Cardiac atrium fibroblast (primary cell): ENCODE results near the gene PMVK. TPM values are rescaled to one million over a fixed set of nuclear protein-coding genes. Genes with fewer than 3 reads are reported as not detected.

Experiments used
- total RNA-seq: library from RNA; depleted of rRNA; stranded (reverse); fragments of >200 nt; gene quantifications from 2 replicates; pipeline ENCODE4 v1.2.3, GENCODE V29; 2015

Gene PMVK
- 6.3 and 11.2 TPM in 2 replicates for total RNA-seq

GRCh38 chr1:154936555-154937084 lies at the start of gene PMVK:
TSS of gene PMVK (minus strand) at chr1:154936719. CDS start at chr1:154936685, 34 bp downstream.

GRCh38 chr1:154982897-154983648 lies 46.6 kb upstream of the PMVK start, which contains the start of gene FLAD1:
TSS of gene FLAD1 (plus strand) at chr1:154983344. CDS start at chr1:154983695, 351 bp downstream.

GRCh38 chr1:154974102-154974807 lies 37.7 kb upstream of the PMVK start, which contains the start of gene CKS1B:
TSS of gene CKS1B (plus strand) at chr1:154974681. CDS start at chr1:154974746, 65 bp downstream.

GRCh38 chr1:154970631-154971340 lies 34.3 kb upstream of the PMVK start, which contains the start of gene SHC1:
TSS of gene SHC1 (minus strand) at chr1:154970747. CDS start at chr1:154970526, 221 bp downstream.

GRCh38 chr1:154961207-154962155 lies 25.0 kb upstream of the PMVK start, which contains the start of gene PYGO2:
TSS of gene PYGO2 (minus strand) at chr1:154961782. CDS start at chr1:154961576, 206 bp downstream.

GRCh38 chr1:154955718-154956543 lies 19.4 kb upstream of the PMVK start, which contains the start of gene PBXIP1:
TSS of gene PBXIP1 (minus strand) at chr1:154956099. CDS start at chr1:154953721, 2,378 bp downstream.

Other genes starting within 250 kb of the PMVK start
- under 0.01 and 0.16 TPM in 2 replicates for gene KCNN3, start 66.4 kb downstream of the PMVK start, total RNA-seq
- 56.7 and 64.0 TPM in 2 replicates for gene PBXIP1, start 19.4 kb upstream of the PMVK start, total RNA-seq
- gene PYGO2, start 25.1 kb upstream of the PMVK start, total RNA-seq, result 7.8 and 10.7 TPM in 2 replicates
- gene SHC1, start 34.0 kb upstream of the PMVK start, total RNA-seq, result 311 and 372 TPM in 2 replicates
- gene CKS1B, start 38.0 kb upstream of the PMVK start, total RNA-seq, result 22.6 and 37.6 TPM in 2 replicates
- 19.6 and 24.9 TPM in 2 replicates for gene FLAD1, start 46.6 kb upstream of the PMVK start, total RNA-seq
- gene LENEP, start 56.9 kb upstream of the PMVK start, total RNA-seq, result not detected in 2 replicates
- 13.9 and 16.8 TPM in 2 replicates for gene ZBTB7B, start 66.1 kb upstream of the PMVK start, total RNA-seq
- 0.18 TPM in 1 of 2 replicates, not detected in the other for gene DCST2, start 97.1 kb upstream of the PMVK start, total RNA-seq
- not detected in 2 replicates for gene DCST1, start 97.1 kb upstream of the PMVK start, total RNA-seq
- 125 and 162 TPM in 2 replicates for gene ADAM15, start 114.6 kb upstream of the PMVK start, total RNA-seq
- gene EFNA4, start 127.0 kb upstream of the PMVK start, total RNA-seq, result 5.8 and 8.5 TPM in 2 replicates
- 0.90 and 2.8 TPM in 2 replicates for gene EFNA3, start 142.1 kb upstream of the PMVK start, total RNA-seq
- gene EFNA1, start 191.2 kb upstream of the PMVK start, total RNA-seq, result 5.8 and 12.2 TPM in 2 replicates
- gene SLC50A1, start 199.1 kb upstream of the PMVK start, total RNA-seq, result 36.6 and 43.5 TPM in 2 replicates
- gene DPM3, start 203.8 kb upstream of the PMVK start, total RNA-seq, result 26.9 and 50.1 TPM in 2 replicates
- 139 and 169 TPM in 2 replicates for gene KRTCAP2, start 236.6 kb upstream of the PMVK start, total RNA-seq
- gene TRIM46, start 237.1 kb upstream of the PMVK start, total RNA-seq, result 0.97 and 1.1 TPM in 2 replicates